GM12892 (cell line): Measurements from ENCODE around the gene TMTC2.

Source experiments
- POLR2A ChIP-seq: IDR thresholded peaks from 2 replicates; pipeline ENCODE4 v1.6.1; 2011; ENCODE audit warnings: low read depth, low read length, control low read depth
- POLR2AphosphoS5 ChIP-seq: IDR thresholded peaks from 2 replicates; pipeline ENCODE4 v1.6.1; 2011; ENCODE audit warnings: low read depth, low read length, control low read depth

DNA sequence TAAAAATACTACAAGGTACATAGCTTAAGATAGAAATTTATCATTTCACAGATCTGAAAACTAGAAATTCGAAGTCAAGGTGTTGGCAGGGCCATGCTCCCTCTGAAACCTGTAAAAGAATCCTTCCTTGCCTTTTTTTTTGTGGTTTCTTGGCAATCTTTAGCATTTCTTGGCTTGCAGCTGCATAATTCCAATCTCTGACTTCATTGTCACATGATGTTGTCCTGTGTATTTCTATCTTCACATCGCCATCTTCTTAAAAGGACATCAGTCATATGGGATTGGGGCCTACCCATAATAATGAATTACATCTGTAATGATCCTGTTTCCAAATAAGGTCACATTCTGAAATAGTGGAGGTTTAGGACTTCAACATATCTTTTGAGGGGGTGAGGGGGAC lies 250.4 kb downstream of the TMTC2 start:
- TF ChIP-seq POLR2AphosphoS5 = no peak
- TF ChIP-seq POLR2A = no peak
